A673 (cell line): ENCODE measurements around the gene CLASP2. TPM values are rescaled to one million over a fixed set of nuclear protein-coding genes. Genes with fewer than 3 reads are reported as not detected.

Experiments used
- BruUV-seq: library from RNA; stranded (reverse); fragments of 400-500 nt; replicated peaks from 2 replicates; lab custom pipeline; 2021; lab: Mats Ljungman, UMichigan
- CTCF ChIA-PET: fragments of 300-600 bp; sonication (Branson Sonifier 250); formaldehyde crosslinking; loops from one replicate; lab custom pipeline; 2022; ENCODE audit warnings: antibody characterized with exemption; lab: Charles Lee
- POLR2A ChIA-PET: fragments of 300-600 bp; sonication (Branson Sonifier 250); formaldehyde crosslinking; loops from one replicate; lab custom pipeline; 2022; ENCODE audit warnings: antibody characterized with exemption; ENCODE audit not compliant: low non-redundant PET; lab: Charles Lee
- DNase-seq: peaks from one replicate; pipeline ENCODE4 v3.0.0-alpha.2; 2015; ENCODE audit warnings: low spot score
- H3K27ac ChIP-seq: fragments of 200-600 bp; sonication (generic); 2 replicates; pipeline ENCODE4 v1.5.1; 2016; ENCODE audit warnings: mixed run types, low read depth, mild to moderate bottlenecking, mixed read lengths, antibody characterized with exemption, low read length; ENCODE audit not compliant: poor library complexity, severe bottlenecking
- H3K27me3 ChIP-seq: fragments of 200-600 bp; sonication (generic); replicated peaks from 2 replicates; pipeline ENCODE4 v1.6.1; 2017; ENCODE audit warnings: mixed run types, low read depth, mild to moderate bottlenecking, mixed read lengths, antibody characterized with exemption, low read length; ENCODE audit not compliant: insufficient read depth, poor library complexity
- H3K36me3 ChIP-seq: fragments of 200-600 bp; sonication (generic); 2 replicates; pipeline ENCODE4 v1.6.1; 2016; ENCODE audit warnings: mixed run types, mild to moderate bottlenecking, mixed read lengths, antibody characterized with exemption, low read length; ENCODE audit not compliant: insufficient read depth, poor library complexity, severe bottlenecking
- H3K4me1 ChIP-seq: fragments of 200-600 bp; sonication (generic); 2 replicates; pipeline ENCODE4 v1.6.1; 2017; ENCODE audit warnings: mixed run types, mild to moderate bottlenecking, mixed read lengths, antibody characterized with exemption, low read length; ENCODE audit not compliant: insufficient read depth, poor library complexity, severe bottlenecking
- H3K4me3 ChIP-seq: fragments of 200-600 bp; sonication (generic); 2 replicates; pipeline ENCODE4 v1.5.1; 2016; ENCODE audit warnings: low read depth, mixed run types, mild to moderate bottlenecking, mixed read lengths, low read length; ENCODE audit not compliant: poor library complexity, severe bottlenecking
- H3K9me3 ChIP-seq: fragments of 200-600 bp; sonication (generic); 2 replicates; pipeline ENCODE4 v1.6.1; 2016; ENCODE audit warnings: mixed run types, low read depth, mild to moderate bottlenecking, mixed read lengths, antibody characterized with exemption, low read length; ENCODE audit not compliant: poor library complexity, severe bottlenecking
- CTCF ChIP-seq: fragments of 300-800, 200-600 bp; sonication (generic); conservative IDR thresholded peaks from 2 replicates; pipeline ENCODE4 v1.5.1; 2017; ENCODE audit warnings: low read depth, mild to moderate bottlenecking, antibody characterized with exemption, low read length, moderate library complexity, mixed read lengths
- EZH2 ChIP-seq: fragments of 200-600 bp; sonication (generic); IDR thresholded peaks from 2 replicates; pipeline ENCODE4 v1.6.1; 2017; ENCODE audit warnings: borderline replicate concordance, low read depth, mild to moderate bottlenecking, mixed read lengths, antibody characterized with exemption, low read length; ENCODE audit not compliant: poor library complexity, severe bottlenecking
- intact Hi-C: fragments of 100-400 bp; cut with micrococcal nuclease; formaldehyde crosslinking; loops from one replicate; pipeline ENCODE4 v1.10.0; 2022; ENCODE audit not compliant: unreplicated experiment
- total RNA-seq: library from RNA; stranded (reverse); gene quantifications from 2 replicates; pipeline ENCODE4 v1.2.3, GENCODE V29; 2021

Gene CLASP2
- total RNA-seq, 1 experiment from 2014 or later = 67.4 TPM

GRCh38 chr3:33665294-33665693, 52.8 kb downstream of the CLASP2 start:
- no peaks in the 10 kb centered on the region for H3K9me3 ChIP-seq
- ChIA-PET CTCF (no interaction called here), POLR2A (no interaction called here)
- no peak for DNase-seq
- BruUV-seq = no TSS peak
- peaks cover 2% of the 10 kb centered on the region for H3K4me1 ChIP-seq
- no peak overlapping the region for H3K4me3 ChIP-seq
- H3K27me3 ChIP-seq = no peaks in the 10 kb centered on the region
- no peaks in the 10 kb centered on the region for H3K36me3 ChIP-seq
- TF ChIP-seq CTCF (no peak), EZH2 (no peak)
- intact Hi-C loops = no loop called here
- no peak overlapping the region for H3K27ac ChIP-seq

- no peak for TF ChIP-seq CTCF
- no peak for TF ChIP-seq EZH2
- Histone ChIP-seq H3K4me1 (peaks cover 13% of the 10 kb centered on the region), H3K4me3 (no peak overlapping the region), H3K27me3 (no peaks in the 10 kb centered on the region), H3K9me3 (no peaks in the 10 kb centered on the region), H3K36me3 (no peaks in the 10 kb centered on the region), H3K27ac (no peak overlapping the region)
- no TSS peak for BruUV-seq
- ChIA-PET POLR2A (no interaction called here), CTCF (no interaction called here)
- intact Hi-C loops = no loop called here
- DNase-seq = no peak
Observed at GRCh38 chr3:33664195-33664594, 53.9 kb downstream of the CLASP2 start.

GRCh38 chr3:33663042-33663441, 55.0 kb downstream of the CLASP2 start:
- H3K27me3 ChIP-seq = no peaks in the 10 kb centered on the region
- no TSS peak for BruUV-seq
- peaks cover 21% of the 10 kb centered on the region for H3K4me1 ChIP-seq
- H3K27ac ChIP-seq = no peak overlapping the region
- ChIA-PET CTCF (no interaction called here), POLR2A (no interaction called here)
- no peak overlapping the region for H3K4me3 ChIP-seq
- DNase-seq = no peak
- H3K9me3 ChIP-seq = no peaks in the 10 kb centered on the region
- H3K36me3 ChIP-seq = no peaks in the 10 kb centered on the region
- intact Hi-C loops = no loop called here
- TF ChIP-seq CTCF (no peak), EZH2 (no peak)
